ENCODE measurements around the gene PLXNA3.
"Not testable (repeated sequence)": the region's sequence is repeated elsewhere in the genome, so short reads cannot be mapped to it uniquely, and the experiment has no call there.

PLXNA3 gene

DNA sequence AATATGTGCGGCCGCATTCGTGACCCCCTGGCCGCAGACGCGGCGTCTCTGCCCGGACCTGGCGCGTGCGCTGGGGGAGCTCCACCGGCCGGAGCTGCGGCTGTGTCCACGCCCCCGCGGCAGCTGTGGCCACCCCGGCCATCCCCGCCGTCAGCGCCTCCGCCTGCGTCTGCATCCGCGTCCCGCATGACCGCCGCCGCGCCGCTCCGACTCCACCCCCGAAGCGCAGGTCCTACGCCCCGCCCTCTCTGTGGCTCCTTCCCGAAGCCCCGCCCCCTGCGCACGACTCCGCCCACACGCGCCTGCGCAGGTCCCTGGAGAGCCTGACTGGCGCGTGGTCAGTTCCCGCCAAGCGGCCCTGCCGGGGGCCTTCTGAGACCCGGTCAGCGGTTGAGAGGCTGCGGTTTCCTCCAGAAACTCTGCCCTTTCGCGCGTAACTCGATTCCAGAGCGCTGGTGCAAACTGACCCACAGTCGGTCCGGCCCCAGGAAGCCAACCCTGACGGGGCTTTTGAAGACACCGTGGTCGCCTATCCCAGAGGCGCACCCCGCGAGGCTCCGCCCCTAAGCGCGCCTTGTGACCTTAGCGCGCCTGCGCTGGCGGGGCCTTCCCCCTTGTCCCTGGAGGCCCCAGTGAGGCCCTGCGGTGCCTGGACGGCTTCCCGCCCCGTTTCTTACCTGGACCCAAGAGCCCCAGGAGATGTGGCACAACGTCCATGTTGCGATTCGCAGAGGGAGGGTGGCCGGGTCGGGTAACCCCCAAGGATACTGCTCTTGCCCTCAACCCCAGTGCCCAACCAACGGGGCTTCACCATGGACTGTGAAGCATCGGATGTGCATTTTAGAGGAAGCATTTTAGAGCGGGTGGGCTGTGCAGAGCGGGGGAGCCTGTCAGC is 20.9 kb downstream of the PLXNA3 start, which contains the start of gene LAGE3:
Gene LAGE3 (minus strand): TSS at position 554 of the 895 bp plus-strand sequence. CDS start 366 bp downstream, at position 188.
- peak; percentile 79 for DNase-seq (ENCODE audit: low spot score)

DNA sequence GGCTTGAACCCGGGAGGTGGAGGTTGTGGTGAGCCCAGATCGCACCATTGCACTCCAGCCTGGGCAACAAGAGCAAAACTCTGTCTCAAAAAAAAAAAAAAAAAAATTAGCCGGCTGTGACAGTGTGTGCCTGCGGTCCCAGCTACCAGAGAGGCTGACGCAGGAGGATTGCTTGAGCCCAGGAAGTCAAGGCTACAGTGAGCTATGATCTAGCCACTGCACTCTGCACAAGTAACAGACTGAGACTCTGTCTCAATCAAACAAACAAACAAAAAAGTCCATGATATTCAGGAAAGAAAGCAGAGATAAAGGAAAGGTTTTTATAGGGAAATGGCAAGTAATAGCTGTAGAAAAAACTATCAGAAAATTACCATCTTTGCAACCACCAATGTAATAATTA is 23.1 kb downstream of the PLXNA3 start:
- DNase-seq (ENCODE audit: low spot score), result no peak

DNA sequence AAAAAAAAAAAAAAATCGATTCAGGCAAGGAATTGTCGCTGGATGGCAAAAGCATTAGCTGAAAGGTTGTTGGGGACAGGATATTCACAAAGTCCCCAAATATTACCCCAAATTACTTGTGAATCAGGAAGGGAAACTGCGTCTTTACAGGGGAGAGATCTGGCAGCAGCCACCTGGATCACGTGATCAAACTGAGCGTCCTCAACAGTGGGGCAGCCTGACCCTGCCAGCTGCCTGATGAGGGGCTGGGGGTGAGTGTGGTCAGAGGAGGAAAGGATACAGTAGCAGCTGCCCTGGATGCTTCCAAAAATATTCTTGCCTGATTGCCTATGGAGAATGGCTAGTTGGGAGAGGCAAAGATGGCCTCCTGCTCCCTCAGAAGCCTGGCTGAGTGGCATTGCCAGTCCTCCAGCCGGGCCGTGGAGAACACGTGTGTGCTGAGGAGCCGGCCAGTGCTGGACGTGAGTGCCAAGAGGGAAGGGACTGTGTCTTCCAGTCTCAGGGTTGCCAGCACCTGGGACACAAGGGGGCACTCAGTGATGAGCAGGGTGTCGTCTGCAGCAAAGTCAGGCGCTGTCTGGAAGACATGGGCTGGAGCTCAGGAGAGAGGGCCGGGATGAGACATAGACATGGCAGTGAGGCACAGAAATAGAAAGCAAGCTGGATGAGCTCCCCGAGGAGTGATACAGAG is 24.0 kb downstream of the PLXNA3 start:
- DNase-seq (ENCODE audit: low spot score), result no peak

DNA sequence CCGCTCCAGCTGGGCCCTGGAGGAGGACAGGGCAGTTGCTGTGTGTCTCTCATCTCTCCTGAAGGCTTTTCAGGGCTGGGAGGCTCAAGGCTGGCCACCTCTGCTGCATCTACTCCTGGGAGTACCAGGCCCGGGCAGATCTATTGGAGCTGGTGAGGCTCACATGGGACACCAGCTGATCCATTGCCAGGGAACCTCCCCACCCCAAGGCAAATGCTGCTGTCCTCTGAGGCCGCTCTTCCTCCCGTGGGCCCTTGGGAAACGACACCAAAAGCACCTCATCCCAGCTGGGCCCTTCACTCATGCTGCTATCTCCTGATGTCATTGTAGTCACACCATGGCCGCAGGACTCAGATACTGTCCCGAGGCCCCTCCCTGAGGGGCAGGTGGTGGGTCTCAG is 24.7 kb downstream of the PLXNA3 start:
- DNase-seq (ENCODE audit: low spot score), result no peak

DNA sequence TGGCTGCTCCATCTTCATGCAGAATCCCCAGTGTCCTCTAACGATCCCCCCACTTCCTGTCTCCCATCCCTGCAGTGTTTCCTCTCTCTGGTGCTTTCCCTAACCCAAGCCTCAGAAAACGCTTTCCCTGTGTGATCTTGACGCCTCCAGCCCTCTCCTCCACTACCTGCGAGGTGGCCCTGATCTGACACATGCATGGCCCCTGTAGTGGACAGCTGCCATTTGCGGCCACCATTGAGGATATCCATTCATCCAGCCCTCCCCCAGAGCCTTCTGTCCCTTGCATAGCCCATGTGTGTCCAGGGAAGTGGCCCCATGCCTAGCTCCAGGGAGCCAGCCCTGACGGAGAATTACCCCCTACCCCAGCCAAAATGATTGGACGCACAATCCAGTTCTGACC is 25.2 kb downstream of the PLXNA3 start:
- DNase-seq (ENCODE audit: low spot score), result no peak

DNA sequence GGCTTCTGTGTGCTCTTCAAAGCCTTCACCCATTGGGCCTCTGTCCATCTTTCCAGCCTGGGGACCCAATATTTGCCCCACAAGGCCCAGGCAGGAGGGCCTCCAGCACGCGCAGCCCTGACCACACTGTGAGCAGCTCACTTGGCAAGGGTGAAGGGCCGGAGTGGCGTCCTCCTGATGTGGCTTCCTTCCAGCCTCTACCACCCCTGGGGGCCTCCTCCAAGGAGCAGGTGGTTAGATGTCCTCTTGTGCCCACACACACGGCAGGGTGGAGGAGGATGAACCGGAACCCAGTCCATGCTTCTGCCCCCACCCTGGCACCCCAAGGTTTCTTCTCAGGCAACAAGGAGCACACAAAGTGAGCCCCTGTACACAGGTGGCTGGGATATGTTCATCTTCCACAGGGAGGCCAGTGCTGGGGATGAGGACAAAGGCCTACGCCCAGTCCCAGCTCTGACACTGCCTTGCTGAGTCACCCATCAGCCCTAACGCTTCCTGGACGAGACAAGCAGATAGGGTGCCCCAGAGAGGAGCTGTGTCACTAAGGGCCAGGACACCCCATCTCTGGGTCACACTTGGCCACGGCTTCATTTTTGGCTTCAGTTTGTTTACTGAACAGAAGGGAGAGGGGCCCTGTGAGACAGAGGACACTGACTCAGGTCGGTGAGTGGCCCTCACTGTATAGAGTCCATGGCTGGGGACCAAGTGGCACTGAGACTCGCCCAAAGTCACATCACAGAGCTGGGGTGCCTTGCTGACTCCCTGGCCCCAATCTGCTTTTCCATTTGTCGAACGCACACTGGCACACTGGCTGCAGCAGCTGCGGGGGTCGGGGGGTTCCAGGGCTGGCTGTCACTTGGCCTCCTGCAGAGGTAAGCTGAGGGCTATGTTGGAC is 26.4 kb downstream of the PLXNA3 start:
- no peak for DNase-seq (ENCODE audit: low spot score)

DNA sequence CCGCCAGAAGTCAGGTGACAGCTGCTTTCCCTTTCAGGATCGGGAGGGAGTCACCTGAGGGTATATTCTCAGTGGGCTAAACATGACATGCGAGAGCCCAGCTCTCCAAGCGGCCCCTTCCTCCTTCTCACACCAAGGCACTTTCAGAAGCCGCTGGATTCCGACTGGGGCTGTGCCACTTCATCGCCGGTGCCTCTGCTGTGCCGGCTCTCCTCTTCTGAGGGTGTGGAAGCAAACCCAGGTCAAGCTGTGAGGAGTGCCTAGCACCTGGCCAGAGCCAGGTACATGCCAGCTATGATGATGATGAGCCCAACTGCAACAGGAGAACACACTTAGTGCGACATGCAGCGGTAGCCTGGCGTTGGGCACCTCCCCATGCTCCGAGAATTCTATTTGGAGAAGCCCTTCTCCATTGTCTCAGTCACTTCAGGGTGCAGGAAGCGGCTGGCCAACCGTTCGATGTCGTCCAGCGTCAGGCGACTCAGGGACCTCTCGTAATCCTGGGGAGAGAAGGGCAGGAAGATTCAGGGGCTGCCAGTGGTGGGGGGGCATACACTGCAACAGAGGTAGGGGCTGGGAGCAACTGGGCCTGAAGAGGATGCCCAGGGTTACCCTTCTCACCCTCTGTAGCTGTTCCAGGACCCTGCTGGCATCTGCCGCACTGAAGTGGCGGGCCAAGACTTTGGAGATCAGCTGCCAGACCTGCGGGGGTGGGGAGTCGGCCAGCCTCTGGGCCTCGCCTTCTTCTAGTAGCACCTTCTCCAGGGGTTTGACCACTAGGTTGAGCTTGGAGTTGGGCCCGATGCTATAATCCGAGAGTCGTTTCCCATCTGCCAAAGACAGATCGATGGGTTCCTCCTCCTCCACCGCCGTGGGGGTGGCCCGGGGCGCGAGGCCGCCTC is 27.3 kb downstream of the PLXNA3 start:
- no peak for DNase-seq (ENCODE audit: low spot score)

DNA sequence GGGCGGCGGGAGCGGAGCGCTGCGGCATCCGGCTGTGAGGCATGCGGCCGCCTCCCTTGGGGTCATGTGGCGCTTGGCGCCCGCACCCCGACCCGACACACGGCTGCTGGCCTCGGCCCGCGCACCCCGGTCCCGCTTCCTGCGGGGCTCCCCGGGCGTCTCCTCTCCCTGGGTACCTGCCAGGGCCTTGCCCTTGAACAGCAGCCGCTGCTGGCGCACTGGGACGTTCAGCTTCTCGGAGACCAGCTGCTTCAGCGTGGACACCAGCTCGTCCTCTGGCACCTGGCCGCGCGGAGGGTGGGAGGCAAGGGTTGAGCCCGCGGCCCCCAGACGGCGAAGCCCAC is 27.9 kb downstream of the PLXNA3 start:
- no peak for DNase-seq (ENCODE audit: low spot score)

DNA sequence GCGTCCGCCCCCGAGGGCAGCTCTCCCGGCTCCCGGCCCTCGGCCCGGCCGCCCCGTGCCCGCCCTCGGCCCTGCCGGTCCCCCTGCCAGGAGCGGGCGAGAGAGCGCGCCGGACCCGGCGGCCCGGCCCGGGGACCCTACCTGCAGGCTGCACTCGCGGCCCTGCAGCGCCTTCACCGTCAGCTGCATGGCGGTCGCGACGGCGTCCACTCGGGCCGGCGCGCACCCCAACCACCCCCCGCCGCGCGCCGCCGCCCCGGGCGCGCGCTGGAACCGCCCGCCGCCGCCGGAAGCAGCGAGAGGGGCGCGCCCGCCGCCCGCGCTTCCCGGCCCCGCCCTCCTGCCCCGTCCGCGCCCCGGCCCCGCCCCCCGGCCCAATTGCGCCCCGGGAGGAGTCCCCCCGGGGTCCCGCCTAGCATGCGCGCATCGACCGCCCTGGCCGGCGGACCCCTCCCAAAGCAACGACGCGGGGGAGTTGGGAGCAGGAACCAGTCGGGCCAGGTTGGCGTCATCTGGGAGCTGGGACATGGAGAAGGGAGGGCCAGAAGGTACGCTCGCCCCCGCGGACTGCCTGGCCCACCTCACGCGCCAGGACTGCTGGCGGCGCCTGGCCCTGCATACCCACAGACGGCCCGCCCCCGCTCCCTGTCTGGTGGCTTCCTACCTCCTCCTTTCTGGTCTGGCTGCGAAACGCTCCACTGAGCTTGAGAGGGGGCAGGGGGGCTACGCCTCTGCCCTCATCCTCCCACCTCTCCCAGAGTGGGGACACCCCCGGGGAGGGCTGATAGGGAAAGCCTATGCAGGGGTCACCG is 28.5 kb downstream of the PLXNA3 start, which contains the start of gene UBL4A:
Gene UBL4A (minus strand): TSS at position 220 of the 812 bp plus-strand sequence. CDS start 31 bp downstream, at position 189.
- DNase-seq (ENCODE audit: low spot score), result peak; percentile 62

DNA sequence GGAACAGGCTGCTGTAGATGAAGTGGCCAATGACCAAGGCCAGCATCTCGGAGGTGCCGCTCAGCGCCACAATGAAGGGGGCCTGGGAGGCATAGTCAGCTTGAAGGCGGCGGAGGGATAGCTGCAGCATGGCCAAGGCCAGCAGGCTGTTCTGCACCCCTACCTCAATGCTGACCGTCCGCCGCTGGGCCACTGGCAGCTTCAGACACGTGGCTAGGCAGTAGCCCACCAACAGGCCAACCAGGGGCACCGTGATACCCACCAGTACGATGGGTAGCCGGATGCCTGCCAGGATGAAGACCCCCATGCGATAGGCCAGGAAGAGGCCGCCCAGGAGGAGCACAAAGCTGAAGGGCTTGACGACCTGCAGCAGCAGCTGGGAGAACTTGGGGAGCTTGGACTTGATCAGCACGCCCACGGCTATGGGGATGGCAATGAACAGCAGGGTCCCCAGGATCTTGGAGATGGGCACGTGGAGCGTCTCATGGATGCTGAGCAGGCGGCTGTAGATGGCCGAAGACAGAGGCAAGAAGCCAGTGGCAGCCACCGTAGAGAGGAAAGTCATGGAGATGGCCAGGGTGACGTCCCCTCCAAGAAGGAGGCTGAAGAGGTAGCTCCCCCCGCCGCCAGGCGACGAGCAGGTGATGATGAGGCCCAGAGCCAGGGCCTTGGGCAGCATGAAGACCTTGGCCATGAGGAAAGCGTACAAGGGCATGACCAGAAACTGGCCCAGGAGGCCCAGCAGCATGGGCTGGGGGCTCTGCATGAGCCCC is 29.6 kb downstream of the PLXNA3 start:
- DNase-seq (ENCODE audit: low spot score), result no peak

DNA sequence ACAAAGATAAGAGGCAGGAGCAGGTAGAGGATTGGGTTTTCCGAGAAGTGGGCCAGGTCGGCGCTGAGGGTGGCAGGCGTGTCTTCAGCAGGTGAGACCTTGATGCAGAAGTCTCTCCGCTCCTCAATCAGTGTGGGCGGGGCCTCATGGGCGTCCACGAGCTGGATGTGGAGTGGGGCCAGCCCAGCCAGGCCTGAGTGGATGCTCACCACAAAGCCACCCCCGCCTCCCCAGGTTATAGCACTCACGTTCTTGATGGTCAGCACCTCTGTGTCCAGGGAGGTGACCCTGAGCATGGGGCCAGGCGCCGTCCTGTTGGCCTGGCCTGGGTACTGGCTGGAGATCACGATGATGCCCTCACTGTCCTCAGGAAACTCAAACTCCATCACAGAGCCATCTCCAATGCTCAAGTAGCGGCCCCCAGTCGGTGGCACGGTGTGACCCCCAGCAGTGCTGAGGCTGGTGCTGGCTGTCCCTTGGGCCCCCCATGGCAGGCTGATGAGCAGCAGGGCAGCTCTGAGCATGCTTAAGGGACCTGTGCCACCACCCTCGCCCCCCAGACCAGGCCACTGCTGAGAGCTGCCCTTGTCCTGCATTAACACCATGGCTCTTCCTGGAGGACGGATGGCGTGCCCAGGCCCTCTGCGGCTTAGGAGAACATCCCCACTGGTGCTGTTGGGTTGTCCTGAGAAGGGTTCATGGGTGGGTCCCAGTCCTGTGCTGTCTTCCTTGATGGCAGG is 30.4 kb downstream of the PLXNA3 start:
- DNase-seq (ENCODE audit: low spot score), result no peak

DNA sequence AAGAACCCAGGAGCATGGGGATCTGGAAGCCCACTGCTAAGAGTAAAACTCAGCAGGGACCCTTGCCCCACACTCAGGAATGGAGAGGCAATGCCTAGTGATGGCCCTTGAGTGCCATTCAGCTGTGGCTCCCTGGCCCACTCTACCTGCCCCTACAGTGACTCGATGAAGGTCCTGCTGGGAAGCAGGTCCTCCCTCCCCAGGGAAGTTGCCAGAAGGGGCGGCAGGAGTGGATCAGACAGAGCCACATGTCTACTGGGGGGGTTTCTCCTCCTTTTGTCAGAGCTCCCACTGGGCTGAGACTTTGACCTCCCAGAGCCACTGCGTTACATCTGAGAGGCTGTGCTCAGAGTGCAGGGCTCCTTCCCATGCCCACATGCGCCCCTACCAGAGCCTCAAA is 31.1 kb downstream of the PLXNA3 start:
- no peak for DNase-seq (ENCODE audit: low spot score)

DNA sequence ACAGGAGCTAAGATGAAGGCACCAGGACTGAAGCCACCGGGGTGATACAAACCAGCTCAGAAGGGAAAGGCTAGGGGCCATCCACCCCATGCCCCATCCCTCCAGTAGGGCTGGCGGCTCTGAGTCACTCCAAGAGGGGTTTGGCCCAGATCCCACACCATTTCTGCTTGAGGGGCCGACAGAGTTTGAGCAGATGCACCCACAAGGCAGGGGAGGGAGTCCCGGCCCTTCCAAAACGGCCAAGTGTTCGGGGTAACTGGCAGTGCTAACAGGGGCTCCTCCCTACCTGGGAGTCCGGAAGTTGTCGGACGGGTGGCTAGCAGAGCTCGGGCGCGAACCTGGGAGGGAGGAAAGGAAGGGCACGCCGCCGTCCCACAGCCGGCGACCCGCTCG is 31.9 kb downstream of the PLXNA3 start:
- no peak for DNase-seq (ENCODE audit: low spot score)

DNA sequence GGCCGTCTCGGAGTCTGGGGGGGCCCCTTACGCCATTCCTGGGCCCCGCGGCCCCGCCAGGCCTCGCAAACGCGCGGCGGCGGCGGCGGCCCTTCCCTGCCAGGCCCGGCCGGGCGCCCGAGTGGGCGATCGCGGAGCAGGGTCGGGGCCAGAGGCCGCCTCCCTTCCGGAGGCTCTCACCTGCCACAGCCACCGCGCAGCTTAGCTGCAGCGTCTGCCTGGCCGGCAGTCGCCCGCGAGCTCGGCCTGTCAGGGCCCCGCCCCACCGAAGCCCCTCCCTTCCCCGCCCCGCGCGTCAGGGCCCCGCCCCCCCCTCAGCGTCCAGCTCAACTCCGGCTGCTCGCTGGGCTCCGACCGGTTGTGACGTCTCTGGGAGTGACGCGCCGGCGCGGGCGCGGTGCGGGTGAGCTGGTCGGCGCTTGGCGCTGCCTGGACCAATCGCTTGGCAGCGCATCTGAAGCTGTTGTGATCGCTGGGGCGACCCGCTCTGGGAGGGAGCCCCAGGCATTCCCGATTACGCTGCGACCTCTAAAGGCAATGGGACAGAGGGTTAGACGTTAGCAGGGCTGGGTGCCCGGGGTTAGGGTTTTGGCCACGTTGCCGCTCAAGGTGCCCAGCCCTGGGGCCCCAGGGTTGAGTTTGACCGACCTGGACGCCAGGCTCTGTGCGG is 32.5 kb downstream of the PLXNA3 start, which contains the start of gene SLC10A3:
Gene SLC10A3 (minus strand): TSS at position 216 of the 670 bp plus-strand sequence. CDS start 1,689 bp downstream, outside the sequence.
- peak; percentile 92 for DNase-seq (ENCODE audit: low spot score)

DNA sequence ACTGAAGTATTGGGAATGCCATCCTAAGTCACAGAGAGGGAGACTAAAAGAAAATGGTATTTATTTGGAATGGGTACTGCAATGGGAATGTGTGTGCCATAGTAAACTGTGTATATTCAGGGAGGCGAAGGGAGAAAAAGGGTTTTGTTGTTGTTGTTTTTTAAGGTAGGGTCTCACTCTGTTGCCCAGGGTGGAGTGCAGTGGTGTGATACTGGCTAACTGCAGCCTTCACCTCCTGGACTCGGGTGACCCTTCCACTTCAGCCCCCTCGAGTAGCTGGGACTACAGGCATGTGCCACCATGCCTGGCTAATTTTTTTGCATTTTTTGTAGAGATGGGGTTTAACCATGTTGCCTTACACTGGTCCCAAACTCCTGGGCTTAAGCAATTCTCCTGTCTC is 36.6 kb downstream of the PLXNA3 start:
- no peak for DNase-seq (ENCODE audit: low spot score)

DNA sequence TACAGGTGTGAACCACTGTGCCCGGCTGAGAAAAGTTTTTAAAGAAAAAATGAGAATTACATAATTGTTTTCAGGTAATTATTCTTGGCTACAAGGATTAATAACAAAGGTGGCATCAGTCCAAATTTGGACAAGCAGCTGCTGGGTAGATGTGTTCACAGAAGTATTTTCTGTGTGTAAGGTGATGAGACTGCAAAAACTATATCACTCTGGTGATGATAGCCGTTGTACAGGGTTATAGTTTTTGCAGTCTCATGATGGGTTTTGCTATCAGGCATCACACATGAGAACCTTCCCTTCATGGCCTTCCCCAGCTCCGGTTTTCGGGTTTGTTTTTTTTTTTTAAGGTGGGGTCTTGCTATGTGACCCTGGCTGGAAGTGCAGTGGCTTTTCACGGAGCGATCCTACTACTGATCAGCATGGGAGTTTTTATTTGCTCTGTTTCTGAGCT is 37.4 kb downstream of the PLXNA3 start:
- DNase-seq (ENCODE audit: low spot score), result no peak

DNA sequence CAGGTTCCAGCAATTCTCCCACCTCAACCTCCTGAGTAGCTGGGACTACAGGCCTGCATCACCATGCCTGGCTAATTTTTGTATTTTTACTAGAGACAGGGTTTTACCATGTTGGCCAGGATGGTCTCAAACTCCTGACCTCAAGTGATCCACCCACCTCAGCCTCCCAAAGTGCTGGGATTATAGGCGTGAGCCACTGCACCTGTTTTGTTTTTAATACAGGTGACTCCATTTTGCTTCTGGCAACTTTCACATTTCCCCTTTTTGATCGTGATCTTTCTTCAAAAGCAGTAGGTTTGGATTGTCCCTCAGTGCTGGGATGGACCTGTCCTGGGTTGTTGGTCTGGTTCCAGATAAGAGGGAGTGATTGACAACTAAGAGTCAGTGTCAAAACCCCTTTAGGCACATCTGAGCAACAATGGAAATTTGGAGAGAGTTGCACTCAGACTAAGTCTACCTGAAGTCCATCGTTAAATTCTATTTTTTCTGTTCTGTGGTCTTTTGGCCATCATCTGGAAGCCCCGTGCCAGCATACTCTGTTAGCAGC is 38.6 kb downstream of the PLXNA3 start:
- not testable (repeated sequence) for DNase-seq (ENCODE audit: low spot score)

Data from SK-N-DZ (cell line).